ENCODE data around the gene CERS5. TPM values are rescaled to one million over a fixed set of nuclear protein-coding genes. Genes with fewer than 3 reads are reported as not detected.
A peak's percentile ranks its signal among the peaks of the same experiment; 100 is the strongest.

The CERS5 gene
- total RNA-seq, 4 donors from 2014 or later, result 30.3 to 45.5 (median 40.5) TPM

GRCh38 chr12:50188241-50188781 lies 21.1 kb upstream of the CERS5 start:
- Histone ChIP-seq H3K4me1 (peaks cover 0 to 50% (median 27%) of the 10 kb centered on the region in 4 donors), H3K27ac (peak overlapping the region in 3 of 4 donors; percentile 59 to 89 (median 84)), H3K27me3 (no peaks in the 10 kb centered on the region), H3K4me3 (no peak overlapping the region), H3K9me3 (no peaks in the 10 kb centered on the region), H3K36me3 (peaks cover 0 to 22% (median 0%) of the 10 kb centered on the region in 3 donors)
- TF ChIP-seq POLR2A (IDR thresholded peaks at IDR 0.05) (no peak), CTCF (IDR thresholded peaks at IDR 0.05) (no peak), EP300 (IDR thresholded peaks at IDR 0.05) (no peak)
- DNase-seq (ENCODE audit: low spot score in 2 of 2), result no peak
- WGBS, 2 donors, result 58 to 64% methylated on average over 4 of the region's 4 CpGs

GRCh38 chr12:50187084-50187900 lies 20.1 kb upstream of the CERS5 start:
- H3K4me3 ChIP-seq, result no peak overlapping the region
- H3K4me1 ChIP-seq, result peaks cover 0 to 50% (median 27%) of the 10 kb centered on the region in 4 donors
- DNase-seq (ENCODE audit: low spot score in 2 of 2), result no peak
- WGBS, 2 donors, result 18 to 22% methylated on average over 7 of the region's 7 CpGs
- peak overlapping the region; percentile 49 to 89 (median 72) for H3K27ac ChIP-seq
- no peaks in the 10 kb centered on the region for H3K27me3 ChIP-seq
- peaks cover 0 to 22% (median 0%) of the 10 kb centered on the region in 3 donors for H3K36me3 ChIP-seq
- TF ChIP-seq POLR2A (IDR thresholded peaks at IDR 0.05) (no peak), CTCF (IDR thresholded peaks at IDR 0.05) (no peak), EP300 (IDR thresholded peaks at IDR 0.05) (no peak)
- no peaks in the 10 kb centered on the region for H3K9me3 ChIP-seq

- WGBS, 2 donors, result 25 to 26% methylated on average over 1 of the region's 1 CpG
- Histone ChIP-seq H3K27ac (peak overlapping the region; percentile 20 to 89 (median 66)), H3K27me3 (no peaks in the 10 kb centered on the region), H3K36me3 (peaks cover 0 to 22% (median 0%) of the 10 kb centered on the region in 3 donors), H3K9me3 (no peaks in the 10 kb centered on the region), H3K4me3 (no peak overlapping the region), H3K4me1 (peaks cover 0 to 50% (median 27%) of the 10 kb centered on the region in 4 donors)
- TF ChIP-seq CTCF (IDR thresholded peaks at IDR 0.05) (no peak), EP300 (IDR thresholded peaks at IDR 0.05) (no peak), POLR2A (IDR thresholded peaks at IDR 0.05) (no peak)
- no peak for DNase-seq (ENCODE audit: low spot score in 2 of 2)
Observed at GRCh38 chr12:50186681-50187080, 19.5 kb upstream of the CERS5 start.

GRCh38 chr12:50185970-50186663 lies 18.9 kb upstream of the CERS5 start:
- TF ChIP-seq EP300 (IDR thresholded peaks at IDR 0.05) (peak in 1 of 2 donors; percentile 29), POLR2A (IDR thresholded peaks at IDR 0.05) (no peak)
- no peaks in the 10 kb centered on the region for H3K27me3 ChIP-seq
- H3K4me3 ChIP-seq, result no peak overlapping the region
- peaks cover 0 to 21% (median 0%) of the 10 kb centered on the region in 3 donors for H3K36me3 ChIP-seq
- no peak for DNase-seq (ENCODE audit: low spot score in 2 of 2)
- peaks cover 0 to 50% (median 27%) of the 10 kb centered on the region in 4 donors for H3K4me1 ChIP-seq
- 63 to 73% methylated on average over 6 of the region's 6 CpGs for WGBS, 2 donors
- no peaks in the 10 kb centered on the region for H3K9me3 ChIP-seq
- peak overlapping the region; percentile 20 to 89 (median 66) for H3K27ac ChIP-seq

- WGBS, 2 donors, result 55 to 70% methylated on average over 4 of the region's 4 CpGs
- Histone ChIP-seq H3K27me3 (no peaks in the 10 kb centered on the region), H3K9me3 (no peaks in the 10 kb centered on the region), H3K4me3 (no peak overlapping the region), H3K36me3 (peaks cover 0 to 24% (median 0%) of the 10 kb centered on the region in 3 donors), H3K27ac (peak overlapping the region in 3 of 4 donors; percentile 34 to 89 (median 84)), H3K4me1 (peaks cover 0 to 50% (median 27%) of the 10 kb centered on the region in 4 donors)
- TF ChIP-seq POLR2A (IDR thresholded peaks at IDR 0.05), result no peak
- DNase-seq (ENCODE audit: low spot score in 2 of 2), result no peak
Observed at GRCh38 chr12:50185301-50185895, 18.2 kb upstream of the CERS5 start.
